Measurements from ENCODE around the gene BLM. TPM values are rescaled to one million over a fixed set of nuclear protein-coding genes. Genes with fewer than 3 reads are reported as not detected.

Gene BLM
- total RNA-seq, 2 donors from 2014 or later: 71.9 to 79.6 TPM

- H3K27ac Mint-ChIP-seq: no peak overlapping the region
Observed at GRCh38 chr15:90790057-90790456, 72.9 kb downstream of the BLM start.

GRCh38 chr15:90790561-90790960 is 73.4 kb downstream of the BLM start:
- H3K36me3 Mint-ChIP-seq: peaks cover 26 to 42% of the 10 kb centered on the region in 2 donors
- no peaks in the 10 kb centered on the region for H3K9me3 Mint-ChIP-seq
- DNase-seq (ENCODE audit: low spot score in 2 of 2): no peak
- H3K27ac Mint-ChIP-seq: no peak overlapping the region
- ATAC-seq: no peak

More at GRCh38 chr15:90790057-90790456, 72.9 kb downstream of the BLM start:
- ATAC-seq (no peak), DNase-seq (ENCODE audit: low spot score in 2 of 2) (no peak)
- H3K36me3 Mint-ChIP-seq: peaks cover 23 to 37% of the 10 kb centered on the region in 2 donors
- no peaks in the 10 kb centered on the region for H3K9me3 Mint-ChIP-seq

DNA sequence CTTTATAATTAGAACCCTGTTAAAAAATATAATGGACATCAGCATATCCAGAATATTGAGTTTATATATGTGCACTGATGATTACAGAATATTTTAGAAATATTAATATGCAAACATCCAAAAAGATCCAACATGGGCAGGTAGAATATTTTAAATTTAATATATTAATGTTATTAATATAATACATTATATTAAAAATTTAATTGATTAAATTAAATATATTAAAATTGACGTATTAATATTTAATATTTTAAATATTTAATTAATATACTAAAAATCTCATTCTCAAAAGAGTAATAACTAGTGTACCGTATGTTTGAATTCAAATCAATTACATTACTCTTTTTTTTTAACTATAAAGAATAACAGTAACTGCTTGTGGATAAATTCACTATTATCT is 77.4 kb downstream of the BLM start:
- Mint-ChIP-seq H3K36me3 (peaks cover 26 to 42% of the 10 kb centered on the region in 2 donors), H3K9me3 (no peaks in the 10 kb centered on the region), H3K27ac (no peak overlapping the region)
- no peak for ATAC-seq
- no peak for DNase-seq (ENCODE audit: low spot score in 2 of 2)

DNA sequence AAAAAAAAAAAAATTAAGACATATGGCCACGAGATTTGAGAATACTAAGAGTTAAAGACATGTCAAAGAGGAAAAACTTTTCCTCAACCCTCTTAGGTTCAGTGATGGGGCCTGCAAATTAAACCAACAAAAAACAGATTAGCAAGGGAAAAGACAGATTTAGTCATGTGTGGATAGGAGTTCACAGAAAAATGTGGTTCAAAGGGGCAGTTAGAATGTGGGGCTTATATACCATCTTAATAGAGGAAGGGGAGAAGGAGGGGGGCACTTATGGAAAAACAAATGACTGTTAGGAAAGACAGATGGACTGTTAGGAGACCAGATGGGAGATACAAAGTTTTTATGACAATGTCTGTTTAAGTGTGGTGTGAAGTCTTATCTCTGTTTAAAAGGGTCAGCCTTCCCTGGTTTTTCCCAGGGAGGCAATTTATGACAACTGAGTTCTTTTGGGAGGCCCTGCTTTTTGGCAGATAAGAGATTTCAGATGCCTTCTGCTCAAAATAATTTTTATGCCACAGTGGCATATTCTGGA is 82.6 kb downstream of the BLM start:
- DNase-seq (ENCODE audit: low spot score in 2 of 2) (no peak), ATAC-seq (no peak)
- no peaks in the 10 kb centered on the region for H3K9me3 Mint-ChIP-seq
- peak overlapping the region; percentile 32 to 45 for H3K27ac Mint-ChIP-seq
- H3K36me3 Mint-ChIP-seq: peaks cover 30 to 44% of the 10 kb centered on the region in 2 donors

GRCh38 chr15:90801803-90802202 is 84.7 kb downstream of the BLM start:
- DNase-seq (ENCODE audit: low spot score in 2 of 2) (no peak), ATAC-seq (no peak)
- no peak overlapping the region for H3K27ac Mint-ChIP-seq
- H3K36me3 Mint-ChIP-seq: peaks cover 22 to 32% of the 10 kb centered on the region in 2 donors
- H3K9me3 Mint-ChIP-seq: no peaks in the 10 kb centered on the region

GRCh38 chr15:90807074-90807785 is 90.1 kb downstream of the BLM start:
- peak overlapping the region; percentile 10 to 46 for H3K27ac Mint-ChIP-seq
- DNase-seq (ENCODE audit: low spot score in 2 of 2) (no peak), ATAC-seq (peak; percentile 20 to 22)
- H3K9me3 Mint-ChIP-seq: no peaks in the 10 kb centered on the region
- H3K36me3 Mint-ChIP-seq: peaks cover 25 to 62% of the 10 kb centered on the region in 2 donors

DNA sequence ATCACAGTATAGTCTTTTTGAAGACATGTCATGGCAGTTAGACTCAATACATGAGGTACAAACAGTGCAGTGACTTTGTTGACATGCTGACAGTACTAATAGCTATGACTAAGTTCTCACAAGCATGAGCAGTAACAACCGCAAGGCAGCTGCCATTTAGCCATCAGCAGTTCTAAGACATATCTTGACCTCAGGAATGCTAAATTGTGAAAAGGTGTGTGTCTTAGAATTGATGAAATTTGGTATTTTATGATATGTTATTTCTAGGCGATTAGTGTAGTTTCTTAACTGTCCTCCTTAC is 90.6 kb downstream of the BLM start:
- Mint-ChIP-seq H3K27ac (peak overlapping the region in 1 of 2 donors; percentile 46), H3K36me3 (peaks cover 25 to 67% of the 10 kb centered on the region in 2 donors), H3K9me3 (no peaks in the 10 kb centered on the region)
- ATAC-seq: peak in 1 of 2 donors; percentile 61
- DNase-seq (ENCODE audit: low spot score in 2 of 2): no peak

DNA sequence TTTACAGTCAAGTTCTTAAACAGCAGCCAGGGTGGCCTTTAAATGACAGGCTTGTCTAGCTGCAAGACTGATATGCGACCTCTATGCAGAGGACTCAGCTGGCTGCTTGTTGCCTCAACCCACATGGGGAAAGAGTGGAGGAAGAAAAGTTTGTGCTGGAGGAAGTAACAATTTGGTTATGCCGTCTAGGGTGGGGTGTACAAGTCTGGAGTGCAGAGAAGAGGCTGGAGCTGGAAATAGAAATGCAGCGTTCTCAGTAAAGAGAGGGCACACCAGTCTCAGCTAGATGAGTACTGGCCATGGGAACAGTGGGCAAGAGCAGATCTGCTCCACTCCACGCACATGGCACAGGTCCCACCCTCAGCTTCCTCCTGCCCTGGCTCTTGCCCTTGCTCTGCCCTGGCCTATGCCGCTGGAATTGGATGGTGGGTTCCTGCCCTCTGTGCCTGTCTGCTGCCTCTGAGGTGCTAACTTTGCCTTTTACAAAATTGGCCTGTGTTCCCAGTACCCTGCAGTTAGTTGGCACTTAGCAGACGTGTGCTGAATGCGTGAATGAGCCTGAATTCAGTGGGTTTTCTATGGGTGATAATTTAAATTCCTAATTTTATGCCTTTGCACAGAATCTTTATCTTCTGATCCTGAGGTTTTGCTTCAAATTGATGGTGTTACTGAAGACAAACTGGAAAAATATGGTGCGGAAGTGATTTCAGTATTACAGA is 91.5 kb downstream of the BLM start:
- ATAC-seq (no peak), DNase-seq (ENCODE audit: low spot score in 2 of 2) (no peak)
- Mint-ChIP-seq H3K36me3 (peaks cover 21 to 68% of the 10 kb centered on the region in 2 donors), H3K9me3 (no peaks in the 10 kb centered on the region), H3K27ac (peak overlapping the region in 1 of 2 donors; percentile 92)

DNA sequence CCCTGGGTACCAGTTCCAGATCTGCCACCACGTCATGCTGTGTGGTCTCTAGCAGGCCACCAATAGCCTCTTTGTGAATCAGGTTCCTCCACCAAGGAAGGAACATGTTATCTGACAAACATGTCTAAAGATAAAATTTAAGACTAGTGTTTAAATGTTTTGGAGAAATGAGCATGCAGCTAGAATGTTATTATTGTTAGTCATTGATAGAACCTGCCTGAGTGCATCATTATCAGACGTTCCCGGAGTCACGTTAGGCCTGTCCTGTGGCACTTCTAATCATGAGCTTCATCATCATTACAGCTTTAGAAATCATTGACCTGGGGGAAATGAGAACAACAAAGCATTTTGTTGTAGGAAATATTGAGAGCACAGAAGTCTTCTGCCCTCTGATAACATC is 92.4 kb downstream of the BLM start:
- H3K27ac Mint-ChIP-seq: no peak overlapping the region
- no peaks in the 10 kb centered on the region for H3K9me3 Mint-ChIP-seq
- H3K36me3 Mint-ChIP-seq: peaks cover 21 to 70% of the 10 kb centered on the region in 2 donors

DNA sequence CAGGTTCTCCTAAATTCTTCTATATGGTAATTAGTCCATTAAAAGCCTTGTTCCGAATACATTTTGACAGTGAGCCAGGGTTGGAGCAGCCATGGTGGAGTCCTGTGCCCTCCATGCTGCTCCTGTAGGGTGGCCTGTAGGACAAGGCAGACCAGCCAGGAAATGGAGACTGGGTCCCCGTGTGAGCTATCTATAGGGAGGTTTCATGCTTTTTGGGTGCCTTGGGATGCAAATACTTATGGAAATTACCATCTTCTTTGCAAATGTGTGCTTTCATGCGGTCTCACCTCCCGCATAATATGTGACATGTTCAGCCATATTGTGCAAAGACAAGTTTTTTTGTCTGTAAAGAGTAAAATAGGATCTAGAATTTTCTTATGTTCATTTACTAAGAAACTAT is 93.2 kb downstream of the BLM start:
- ATAC-seq: no peak
- Mint-ChIP-seq H3K9me3 (no peaks in the 10 kb centered on the region), H3K36me3 (peaks cover 21 to 79% of the 10 kb centered on the region in 2 donors), H3K27ac (peak overlapping the region in 1 of 2 donors; percentile 18)
- DNase-seq (ENCODE audit: low spot score in 2 of 2): no peak

More for the DNA sequence above, 92.4 kb downstream of the BLM start:
- ATAC-seq: no peak
- DNase-seq (ENCODE audit: low spot score in 2 of 2): no peak

- H3K9me3 Mint-ChIP-seq: no peaks in the 10 kb centered on the region
- peak overlapping the region; percentile 36 to 86 for H3K27ac Mint-ChIP-seq
- H3K36me3 Mint-ChIP-seq: peaks cover 15 to 80% of the 10 kb centered on the region in 2 donors
- ATAC-seq (no peak), DNase-seq (ENCODE audit: low spot score in 2 of 2) (no peak)
Observed at GRCh38 chr15:90812171-90812957, 95.2 kb downstream of the BLM start.

DNA sequence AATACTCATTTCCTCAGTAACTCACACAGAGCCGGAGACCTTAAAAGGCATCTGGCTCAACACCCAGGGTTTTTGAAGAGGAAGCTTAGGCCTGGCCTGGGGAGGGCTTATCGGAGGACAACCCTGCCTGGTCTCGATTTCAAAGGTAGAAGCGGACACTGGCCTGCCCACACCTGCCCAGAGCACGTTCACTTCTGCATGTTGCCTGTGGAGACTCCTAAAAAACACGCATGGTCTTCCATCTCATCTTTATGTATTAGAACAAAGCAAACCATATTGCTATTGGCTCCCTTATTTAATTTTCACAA is 95.8 kb downstream of the BLM start:
- Mint-ChIP-seq H3K27ac (no peak overlapping the region), H3K9me3 (no peaks in the 10 kb centered on the region), H3K36me3 (peaks cover 15 to 79% of the 10 kb centered on the region in 2 donors)
- ATAC-seq: no peak
- DNase-seq (ENCODE audit: low spot score in 2 of 2): no peak

GRCh38 chr15:90813796-90814190 is 96.6 kb downstream of the BLM start:
- H3K36me3 Mint-ChIP-seq: peaks cover 15 to 71% of the 10 kb centered on the region in 2 donors
- ATAC-seq: peak; percentile 36 to 58
- peak overlapping the region; percentile 81 to 86 for H3K27ac Mint-ChIP-seq
- no peak for DNase-seq (ENCODE audit: low spot score in 2 of 2)
- H3K9me3 Mint-ChIP-seq: no peaks in the 10 kb centered on the region

DNA sequence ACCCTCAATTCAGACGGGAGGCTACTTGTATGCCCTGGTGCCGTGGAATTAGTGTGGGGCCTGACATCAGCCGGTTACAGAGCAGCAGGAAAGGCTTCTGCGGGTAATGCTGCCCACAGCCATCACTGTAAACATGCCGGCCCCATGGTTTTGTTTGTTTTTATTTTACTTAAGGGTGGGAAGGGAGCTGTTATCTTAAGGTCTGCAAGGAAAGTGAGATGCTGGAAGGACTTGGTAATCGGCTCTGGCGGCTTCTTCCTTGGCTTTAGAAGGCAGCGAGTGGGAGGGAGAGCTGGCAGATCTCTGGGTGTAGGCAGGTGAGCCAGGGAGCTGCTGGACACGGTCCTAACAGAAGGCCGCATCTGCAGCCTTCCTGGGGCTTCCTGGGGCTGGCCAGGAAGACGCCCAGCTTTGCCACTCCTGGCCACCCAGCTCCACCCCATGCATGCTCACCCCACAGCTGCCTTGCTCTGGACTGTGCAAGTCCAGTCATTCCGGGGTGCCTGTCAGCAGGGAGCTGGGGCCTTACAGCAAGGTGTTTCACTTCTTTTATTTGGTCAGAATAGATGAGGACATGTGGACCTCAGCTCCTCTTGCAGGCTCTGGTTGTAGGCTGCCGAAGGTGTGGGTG is 97.2 kb downstream of the BLM start:
- peak overlapping the region; percentile 81 to 86 for H3K27ac Mint-ChIP-seq
- peaks cover 14 to 66% of the 10 kb centered on the region in 2 donors for H3K36me3 Mint-ChIP-seq
- ATAC-seq: peak in 1 of 2 donors; percentile 22
- DNase-seq (ENCODE audit: low spot score in 2 of 2): no peak
- no peaks in the 10 kb centered on the region for H3K9me3 Mint-ChIP-seq

GRCh38 chr15:90816401-90817116 is 99.4 kb downstream of the BLM start:
- peaks cover 5 to 47% of the 10 kb centered on the region in 2 donors for H3K36me3 Mint-ChIP-seq
- peak overlapping the region in 1 of 2 donors; percentile 86 for H3K27ac Mint-ChIP-seq
- no peaks in the 10 kb centered on the region for H3K9me3 Mint-ChIP-seq
- ATAC-seq: no peak
- DNase-seq (ENCODE audit: low spot score in 2 of 2): no peak

Measured in activated naive CD4-positive, alpha-beta T cell treated with anti-CD3 and anti-CD28 coated beads, Interleukin-2, amount 50 U/mL, for 72 hours (primary cell).